Measurements from ENCODE around the gene FKBP4. TPM values are rescaled to one million over a fixed set of nuclear protein-coding genes. Genes with fewer than 3 reads are reported as not detected.

Gene FKBP4
- total RNA-seq, 1 donor from 2014 or later: 57.5 TPM

- DNase-seq: no peak
- H3K36me3 Mint-ChIP-seq (ENCODE audit: unreplicated experiment): peaks cover 3% of the 10 kb centered on the region
- no peak overlapping the region for H3K4me3 Mint-ChIP-seq (ENCODE audit: unreplicated experiment)
- peaks cover 9% of the 10 kb centered on the region for H3K27me3 Mint-ChIP-seq (ENCODE audit: unreplicated experiment)
- no peak for TF ChIP-seq CTCF (IDR thresholded peaks at IDR 0.05; ENCODE audit: partially characterized antibody, unreplicated experiment)
- H3K9me3 Mint-ChIP-seq (ENCODE audit: unreplicated experiment): peaks cover 3% of the 10 kb centered on the region
- H3K4me1 Mint-ChIP-seq (ENCODE audit: low read depth, unreplicated experiment): peaks cover 2% of the 10 kb centered on the region
- no peak overlapping the region for H3K27ac Mint-ChIP-seq (ENCODE audit: unreplicated experiment)
Observed at GRCh38 chr12:2776129-2776806, 18.5 kb upstream of the FKBP4 start.

DNA sequence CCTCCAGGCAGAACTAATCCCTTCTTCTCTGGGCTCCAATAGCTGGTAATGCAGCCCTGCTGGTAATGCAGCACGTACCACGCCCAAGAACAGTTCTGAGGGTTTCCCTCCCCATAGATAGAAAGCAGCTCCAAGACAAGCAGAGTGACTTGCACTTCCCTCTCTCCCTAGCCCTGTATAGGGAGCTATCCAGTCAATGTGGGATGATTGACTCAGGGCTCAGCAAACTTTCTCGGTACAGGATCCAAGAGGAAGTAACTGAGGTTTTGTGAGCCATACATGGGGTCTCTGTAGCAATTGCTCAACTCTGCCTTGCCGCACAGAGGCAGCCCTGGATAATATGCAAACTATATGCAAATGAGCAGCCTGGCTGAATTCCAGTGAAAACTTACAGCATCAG, 15.5 kb upstream of the FKBP4 start:
- DNase-seq: no peak
- Mint-ChIP-seq H3K27me3 (ENCODE audit: unreplicated experiment) (peaks cover 4% of the 10 kb centered on the region), H3K4me3 (ENCODE audit: unreplicated experiment) (no peak overlapping the region), H3K9me3 (ENCODE audit: unreplicated experiment) (peaks cover 2% of the 10 kb centered on the region), H3K36me3 (ENCODE audit: unreplicated experiment) (no peaks in the 10 kb centered on the region), H3K4me1 (ENCODE audit: low read depth, unreplicated experiment) (peaks cover 4% of the 10 kb centered on the region), H3K27ac (ENCODE audit: unreplicated experiment) (no peak overlapping the region)
- TF ChIP-seq CTCF (IDR thresholded peaks at IDR 0.05; ENCODE audit: partially characterized antibody, unreplicated experiment): no peak

GRCh38 chr12:2783936-2784600, 10.7 kb upstream of the FKBP4 start:
- H3K4me1 Mint-ChIP-seq (ENCODE audit: low read depth, unreplicated experiment): peaks cover 17% of the 10 kb centered on the region
- H3K9me3 Mint-ChIP-seq (ENCODE audit: unreplicated experiment): no peaks in the 10 kb centered on the region
- H3K36me3 Mint-ChIP-seq (ENCODE audit: unreplicated experiment): no peaks in the 10 kb centered on the region
- DNase-seq: peak; percentile 76
- no peaks in the 10 kb centered on the region for H3K27me3 Mint-ChIP-seq (ENCODE audit: unreplicated experiment)
- peak overlapping the region; percentile 67 for H3K4me3 Mint-ChIP-seq (ENCODE audit: unreplicated experiment)
- TF ChIP-seq CTCF (IDR thresholded peaks at IDR 0.05; ENCODE audit: partially characterized antibody, unreplicated experiment): peak; percentile 84
- no peak overlapping the region for H3K27ac Mint-ChIP-seq (ENCODE audit: unreplicated experiment)

DNA sequence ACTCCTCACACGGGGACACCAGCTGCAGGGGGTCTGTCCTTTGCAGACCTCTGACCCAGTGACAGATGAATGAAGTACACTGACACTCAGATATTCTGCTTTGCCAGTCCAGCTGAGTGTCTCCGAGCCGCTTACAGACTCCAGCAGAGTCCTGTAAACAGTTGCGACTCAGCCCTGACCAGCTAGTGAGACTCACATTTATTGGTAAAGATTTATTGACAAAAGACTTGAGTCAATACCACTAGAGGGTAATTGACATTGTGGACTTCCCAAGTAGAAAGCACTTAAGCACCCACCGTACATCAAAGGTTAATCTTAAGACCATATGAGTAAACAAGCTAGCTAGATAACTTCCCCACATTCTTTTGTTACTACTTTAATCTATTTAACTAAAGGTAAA, 9.8 kb upstream of the FKBP4 start:
- Mint-ChIP-seq H3K9me3 (ENCODE audit: unreplicated experiment) (no peaks in the 10 kb centered on the region), H3K4me3 (ENCODE audit: unreplicated experiment) (peak overlapping the region; percentile 18), H3K4me1 (ENCODE audit: low read depth, unreplicated experiment) (peaks cover 14% of the 10 kb centered on the region), H3K27ac (ENCODE audit: unreplicated experiment) (no peak overlapping the region), H3K27me3 (ENCODE audit: unreplicated experiment) (no peaks in the 10 kb centered on the region), H3K36me3 (ENCODE audit: unreplicated experiment) (no peaks in the 10 kb centered on the region)
- TF ChIP-seq CTCF (IDR thresholded peaks at IDR 0.05; ENCODE audit: partially characterized antibody, unreplicated experiment): no peak
- DNase-seq: no peak

DNA sequence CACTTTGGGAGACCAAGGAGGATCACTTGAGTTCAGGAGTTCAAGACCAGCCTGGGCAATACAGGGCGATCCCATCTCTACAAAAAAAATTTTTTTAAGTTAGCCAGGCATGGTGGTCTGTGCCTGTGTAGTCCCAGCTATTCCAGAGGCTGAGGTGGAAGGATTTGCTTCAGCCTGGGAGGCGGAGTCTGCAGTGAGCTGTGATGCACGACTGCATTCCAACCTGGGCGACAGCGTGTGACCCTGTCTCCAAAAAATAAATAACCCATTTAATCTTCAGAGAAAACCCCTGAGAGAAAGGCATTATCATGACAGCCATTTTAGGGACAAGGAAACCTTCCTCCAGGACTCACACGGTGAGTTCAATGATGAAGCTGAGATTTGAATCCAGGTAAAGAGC, 3.7 kb upstream of the FKBP4 start:
- Mint-ChIP-seq H3K4me3 (ENCODE audit: unreplicated experiment) (no peak overlapping the region), H3K4me1 (ENCODE audit: low read depth, unreplicated experiment) (peaks cover 2% of the 10 kb centered on the region), H3K9me3 (ENCODE audit: unreplicated experiment) (peaks cover 3% of the 10 kb centered on the region), H3K27ac (ENCODE audit: unreplicated experiment) (no peak overlapping the region), H3K27me3 (ENCODE audit: unreplicated experiment) (peaks cover 3% of the 10 kb centered on the region), H3K36me3 (ENCODE audit: unreplicated experiment) (no peaks in the 10 kb centered on the region)
- no peak for DNase-seq
- no peak for TF ChIP-seq CTCF (IDR thresholded peaks at IDR 0.05; ENCODE audit: partially characterized antibody, unreplicated experiment)

All from glutamatergic neuron (in vitro differentiated cells).